Stimulated activated CD8-positive, alpha-beta memory T cell treated with anti-CD3 and anti-CD28 coated beads, Interleukin-15, amount 100 ng/mL, for 24 hours (primary cell): ENCODE data around the gene METTL23.
"Not testable (repeated sequence)": the region's sequence is repeated elsewhere in the genome, so short reads cannot be mapped to it uniquely, and the experiment has no call there.

ENCODE experiments used
- DNase-seq: peaks from one replicate; pipeline ENCODE4 v3.0.0-alpha.2; 2020; ENCODE audit warnings: low read depth

METTL23 gene

GRCh38 chr17:76695059-76695831, 31.4 kb upstream of the METTL23 start:
- no peak for DNase-seq

- DNase-seq: no peak
Measured at GRCh38 chr17:76696763-76697701, 29.6 kb upstream of the METTL23 start.

GRCh38 chr17:76697702-76698465, 28.8 kb upstream of the METTL23 start:
- no peak for DNase-seq

- DNase-seq: not testable (repeated sequence)
Measured at GRCh38 chr17:76698466-76698977, 28.1 kb upstream of the METTL23 start.

- DNase-seq: no peak
Measured at GRCh38 chr17:76700270-76700616, 26.4 kb upstream of the METTL23 start.

GRCh38 chr17:76700617-76701470, 25.8 kb upstream of the METTL23 start:
- no peak for DNase-seq

- no peak for DNase-seq
Measured at GRCh38 chr17:76701471-76701967, 25.1 kb upstream of the METTL23 start.

- DNase-seq: no peak
Measured at GRCh38 chr17:76702076-76702475, 24.6 kb upstream of the METTL23 start.

GRCh38 chr17:76702941-76703637, 23.6 kb upstream of the METTL23 start:
- DNase-seq: no peak

- no peak for DNase-seq
Measured at GRCh38 chr17:76704805-76705204, 21.8 kb upstream of the METTL23 start.

GRCh38 chr17:76706817-76707216, 19.8 kb upstream of the METTL23 start:
- DNase-seq: no peak

- DNase-seq: no peak
Measured at GRCh38 chr17:76707985-76708807, 18.4 kb upstream of the METTL23 start.

- DNase-seq: no peak
Measured at GRCh38 chr17:76709077-76709950, 17.3 kb upstream of the METTL23 start.

- DNase-seq: not testable (repeated sequence)
Measured at GRCh38 chr17:76709951-76710862, 16.4 kb upstream of the METTL23 start.

GRCh38 chr17:76710863-76711611, 15.6 kb upstream of the METTL23 start, which contains the start of gene MXRA7:
TSS of gene MXRA7 (minus strand) at chr17:76710965. CDS start at chr17:76710946, 19 bp downstream.
- peak; percentile 31 for DNase-seq

GRCh38 chr17:76712321-76712720, 14.3 kb upstream of the METTL23 start:
- DNase-seq: not testable (repeated sequence)
